Hepatocyte (in vitro differentiated cells): Measurements from ENCODE around the gene BTF3. TPM values are rescaled to one million over a fixed set of nuclear protein-coding genes. Genes with fewer than 3 reads are reported as not detected.

Source experiments
- DNase-seq: peaks from one replicate; pipeline ENCODE4 v3.0.0-alpha.2; 2016; ENCODE audit warnings: low spot score
- H2AFZ ChIP-seq: fragments of 200-600 bp; sonication (generic); 2 replicates; pipeline ENCODE4 v1.6.0; 2016; ENCODE audit warnings: antibody characterized with exemption, mild to moderate bottlenecking
- H3K27ac ChIP-seq: fragments of 200-600 bp; sonication (generic); 2 replicates; pipeline ENCODE4 v1.5.1; 2016; ENCODE audit warnings: mild to moderate bottlenecking
- H3K27me3 ChIP-seq: fragments of 200-600 bp; sonication (generic); 2 replicates; pipeline ENCODE4 v1.6.1; 2016
- H3K36me3 ChIP-seq: fragments of 200-600 bp; sonication (generic); replicated peaks from 2 replicates; pipeline ENCODE4 v1.5.1; 2016; ENCODE audit warnings: low read depth; ENCODE audit not compliant: insufficient read depth
- H3K4me1 ChIP-seq: fragments of 200-600 bp; sonication (generic); 2 replicates; pipeline ENCODE4 v1.5.1; 2016; ENCODE audit warnings: mild to moderate bottlenecking, moderate library complexity; ENCODE audit not compliant: insufficient read depth
- H3K4me2 ChIP-seq: fragments of 200-600 bp; sonication (generic); 2 replicates; pipeline ENCODE4 v1.6.0; 2016
- H3K4me3 ChIP-seq: fragments of 200-600 bp; sonication (generic); 2 replicates; pipeline ENCODE4 v1.5.1; 2016; ENCODE audit warnings: mild to moderate bottlenecking
- H3K79me2 ChIP-seq: fragments of 200-600 bp; sonication (generic); 2 replicates; pipeline ENCODE4 v1.6.0; 2017; ENCODE audit warnings: mild to moderate bottlenecking
- H3K9me2 ChIP-seq: fragments of 200-600 bp; sonication (generic); replicated peaks from 2 replicates; pipeline ENCODE4 v1.6.0; 2017; ENCODE audit warnings: mild to moderate bottlenecking; ENCODE audit not compliant: insufficient read depth
- H3K9me3 ChIP-seq: fragments of 200-600 bp; sonication (generic); 2 replicates; pipeline ENCODE4 v1.5.1; 2016; ENCODE audit warnings: low read depth, mild to moderate bottlenecking
- H4K20me1 ChIP-seq: fragments of 200-600 bp; sonication (generic); 2 replicates; pipeline ENCODE4 v1.6.0; 2016; ENCODE audit warnings: mild to moderate bottlenecking; ENCODE audit not compliant: insufficient read depth, poor library complexity, severe bottlenecking
- EZH2 ChIP-seq: fragments of 200-600 bp; sonication (generic); IDR thresholded peaks from 2 replicates; pipeline ENCODE4 v1.6.1; 2016; ENCODE audit warnings: antibody characterized with exemption, mild to moderate bottlenecking, borderline replicate concordance
- EZH2phosphoT487 ChIP-seq: fragments of 200-600 bp; sonication (generic); IDR thresholded peaks from one replicate; pipeline ENCODE4 v1.6.1; 2018; ENCODE audit warnings: antibody characterized with exemption, mild to moderate bottlenecking, low read depth, moderate library complexity; ENCODE audit not compliant: unreplicated experiment, severe bottlenecking
- WGBS: methylation state at CpG from one replicate; pipeline ENCODE4 v1.1.6; 2016; ENCODE audit warnings: low lambda C conversion rate; ENCODE audit errors: missing lambda C conversion rate; 5-methylcytosine and 5-hydroxymethylcytosine counted together
- polyA plus RNA-seq: library from polyadenylated mRNA; unstranded; fragments of >200 nt; fragmentation: Nextera tagmentation; extraction: Ambion mirVana; gene quantifications from 2 replicates; pipeline ENCODE4 v1.2.1, GENCODE V29; 2016
- total RNA-seq: library from RNA; depleted of rRNA; stranded (reverse); fragments of >200 nt; gene quantifications from 2 replicates; pipeline ENCODE4 v1.2.3, GENCODE V29; 2014
- TF ChIP-seq, protein P1 (sequence below): fragments of 200-600 bp; sonication (generic); IDR thresholded peaks from 2 replicates; pipeline ENCODE4 v1.5.1; 2016; ENCODE audit warnings: antibody characterized with exemption, mild to moderate bottlenecking; ENCODE audit not compliant: poor library complexity

BTF3 gene
- total and polyA plus RNA-seq, 2 experiments from 2014 or later: 390 to 423 TPM

- Histone ChIP-seq H3K36me3 (no peaks in the 10 kb centered on the region), H3K79me2 (no peaks in the 10 kb centered on the region), H3K27ac (peak overlapping the region; percentile 36), H3K9me2 (no peaks in the 10 kb centered on the region), H4K20me1 (no peaks in the 10 kb centered on the region), H3K4me1 (peaks cover 5% of the 10 kb centered on the region), H2AFZ (no peak overlapping the region), H3K4me2 (no peak overlapping the region), H3K9me3 (no peaks in the 10 kb centered on the region), H3K4me3 (no peak overlapping the region), H3K27me3 (no peaks in the 10 kb centered on the region)
- no peak for DNase-seq
- TF ChIP-seq EZH2phosphoT487: no peak
- no peak for TF ChIP-seq EZH2
- TF ChIP-seq, protein P1, sequence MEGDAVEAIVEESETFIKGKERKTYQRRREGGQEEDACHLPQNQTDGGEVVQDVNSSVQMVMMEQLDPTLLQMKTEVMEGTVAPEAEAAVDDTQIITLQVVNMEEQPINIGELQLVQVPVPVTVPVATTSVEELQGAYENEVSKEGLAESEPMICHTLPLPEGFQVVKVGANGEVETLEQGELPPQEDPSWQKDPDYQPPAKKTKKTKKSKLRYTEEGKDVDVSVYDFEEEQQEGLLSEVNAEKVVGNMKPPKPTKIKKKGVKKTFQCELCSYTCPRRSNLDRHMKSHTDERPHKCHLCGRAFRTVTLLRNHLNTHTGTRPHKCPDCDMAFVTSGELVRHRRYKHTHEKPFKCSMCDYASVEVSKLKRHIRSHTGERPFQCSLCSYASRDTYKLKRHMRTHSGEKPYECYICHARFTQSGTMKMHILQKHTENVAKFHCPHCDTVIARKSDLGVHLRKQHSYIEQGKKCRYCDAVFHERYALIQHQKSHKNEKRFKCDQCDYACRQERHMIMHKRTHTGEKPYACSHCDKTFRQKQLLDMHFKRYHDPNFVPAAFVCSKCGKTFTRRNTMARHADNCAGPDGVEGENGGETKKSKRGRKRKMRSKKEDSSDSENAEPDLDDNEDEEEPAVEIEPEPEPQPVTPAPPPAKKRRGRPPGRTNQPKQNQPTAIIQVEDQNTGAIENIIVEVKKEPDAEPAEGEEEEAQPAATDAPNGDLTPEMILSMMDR: no peak
- WGBS: 69% methylated on average over 2 of the region's 2 CpGs
These were observed 16.2 kb downstream of the BTF3 start for GRCh38 chr5:73514418-73514817.

- Histone ChIP-seq H3K27me3 (no peaks in the 10 kb centered on the region), H3K4me3 (no peak overlapping the region), H3K9me3 (no peaks in the 10 kb centered on the region), H3K27ac (no peak overlapping the region), H3K4me1 (peaks cover 5% of the 10 kb centered on the region), H3K9me2 (no peaks in the 10 kb centered on the region), H2AFZ (no peak overlapping the region), H4K20me1 (no peaks in the 10 kb centered on the region), H3K79me2 (no peaks in the 10 kb centered on the region), H3K36me3 (no peaks in the 10 kb centered on the region), H3K4me2 (no peak overlapping the region)
- WGBS: 49% methylated on average over 4 of the region's 4 CpGs
- DNase-seq: no peak
- no peak for TF ChIP-seq EZH2
These were observed 17.0 kb downstream of the BTF3 start for GRCh38 chr5:73515232-73515631.

DNA sequence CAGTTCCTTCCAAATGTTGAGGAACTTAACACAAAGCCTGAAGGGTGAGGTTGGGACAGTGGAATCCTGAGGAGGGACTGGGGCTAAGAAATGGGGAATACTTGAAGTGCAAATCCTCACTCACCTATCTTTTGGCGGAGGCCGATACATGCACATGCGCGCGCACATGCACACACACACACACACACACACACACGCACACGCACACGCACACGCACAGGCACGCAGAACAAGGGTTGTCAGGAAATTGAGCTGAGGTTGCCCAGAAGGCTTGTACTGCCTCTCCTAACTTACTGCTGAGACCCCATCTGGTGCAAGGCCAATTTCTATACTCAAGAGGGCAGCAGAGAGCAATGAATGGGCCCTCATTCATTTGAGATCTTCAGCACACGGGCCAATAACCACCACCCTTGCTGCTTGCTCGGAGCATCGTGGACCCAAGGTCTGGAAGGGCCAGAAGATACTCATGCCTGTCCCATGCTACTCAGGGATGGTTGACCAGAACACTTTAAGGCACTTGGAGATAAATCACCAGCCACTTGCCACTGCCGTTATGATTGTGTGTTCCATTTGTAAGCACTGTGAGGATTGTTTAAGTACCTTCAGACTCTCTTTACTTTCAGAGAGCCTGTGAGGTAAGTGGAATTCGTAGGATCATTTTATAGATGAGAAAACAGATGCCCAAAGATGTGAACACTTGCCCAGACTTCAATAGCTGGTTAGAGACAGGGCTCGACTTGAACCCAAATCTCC, 21.5 kb downstream of the BTF3 start:
- WGBS: 21% methylated on average over 16 of the region's 16 CpGs
- TF ChIP-seq, protein P1: peak; percentile 65
- TF ChIP-seq EZH2phosphoT487: no peak
- no peak overlapping the region for H3K27ac ChIP-seq
- DNase-seq: peak; percentile 87
- H3K27me3 ChIP-seq: no peaks in the 10 kb centered on the region
- peak overlapping the region; percentile 39 for H3K4me2 ChIP-seq
- no peaks in the 10 kb centered on the region for H4K20me1 ChIP-seq
- H3K4me1 ChIP-seq: no peaks in the 10 kb centered on the region
- no peak overlapping the region for H3K4me3 ChIP-seq
- H3K36me3 ChIP-seq: no peaks in the 10 kb centered on the region
- no peak overlapping the region for H2AFZ ChIP-seq
- H3K9me2 ChIP-seq: no peaks in the 10 kb centered on the region
- H3K79me2 ChIP-seq: no peaks in the 10 kb centered on the region
- no peaks in the 10 kb centered on the region for H3K9me3 ChIP-seq

DNA sequence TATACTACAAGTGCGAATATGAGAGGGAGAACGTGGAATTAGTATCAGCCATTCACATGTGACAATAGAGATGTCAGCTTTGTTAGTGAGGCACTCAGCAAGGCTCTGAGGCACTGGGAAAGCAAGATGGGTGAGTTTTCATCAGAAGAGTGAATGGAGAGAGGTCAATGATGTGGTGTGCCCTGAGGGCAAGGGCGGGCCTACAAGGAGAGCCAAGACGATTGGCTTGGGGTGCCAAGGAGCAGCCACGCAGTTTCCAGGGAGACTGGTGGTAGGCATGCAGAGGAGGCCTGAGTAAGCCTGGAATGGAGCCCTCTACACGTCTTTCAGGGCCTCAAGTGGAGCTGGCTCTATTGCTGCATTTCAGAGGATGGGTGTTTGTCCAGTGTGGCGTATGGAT, 24.7 kb downstream of the BTF3 start:
- no peaks in the 10 kb centered on the region for H3K4me1 ChIP-seq
- H3K36me3 ChIP-seq: no peaks in the 10 kb centered on the region
- H3K9me3 ChIP-seq: no peaks in the 10 kb centered on the region
- TF ChIP-seq, protein P1: no peak
- TF ChIP-seq EZH2 (no peak), EZH2phosphoT487 (no peak)
- H3K4me2 ChIP-seq: no peak overlapping the region
- H4K20me1 ChIP-seq: no peaks in the 10 kb centered on the region
- no peaks in the 10 kb centered on the region for H3K79me2 ChIP-seq
- no peak overlapping the region for H3K4me3 ChIP-seq
- no peak for DNase-seq
- H3K9me2 ChIP-seq: no peaks in the 10 kb centered on the region
- H3K27me3 ChIP-seq: no peaks in the 10 kb centered on the region
- no peak overlapping the region for H3K27ac ChIP-seq
- WGBS: 91% methylated on average over 7 of the region's 7 CpGs
- H2AFZ ChIP-seq: no peak overlapping the region
